ENCODE data around the gene ACTG1. TPM values are rescaled to one million over a fixed set of nuclear protein-coding genes. Genes with fewer than 3 reads are reported as not detected.

Gene ACTG1
- polyA plus RNA-seq, 1 of the 3 experiments (the other 2 are of a cell fraction), result 7,871 TPM

GRCh38 chr17:81529437-81529803 is 16.8 kb upstream of the ACTG1 start:
- H3K27me3 ChIP-seq (ENCODE audit: insufficient read depth), result no peaks in the 10 kb centered on the region
- TF ChIP-seq FOXJ3 (CRISPR knock-in tag; IDR thresholded peaks at IDR 0.05) (no peak), REST (IDR thresholded peaks at IDR 0.05; ENCODE audit: low read depth, low read length) (no peak), JUND (IDR thresholded peaks at IDR 0.05) (no peak), NFIC (IDR thresholded peaks at IDR 0.05; ENCODE audit: borderline replicate concordance) (no peak), YY1 (IDR thresholded peaks at IDR 0.05; ENCODE audit: low read depth) (no peak), MXI1 (IDR thresholded peaks at IDR 0.05; ENCODE audit: low read depth, low read length) (no peak), MAX (IDR thresholded peaks at IDR 0.05; ENCODE audit: low read depth) (no peak), USF2 (IDR thresholded peaks at IDR 0.05; ENCODE audit: borderline replicate concordance, low read depth, low read length) (no peak), SMC3 (IDR thresholded peaks at IDR 0.05; ENCODE audit: low read depth, low read length) (no peak), GABPA (IDR thresholded peaks at IDR 0.05; ENCODE audit: low read depth) (no peak), ZBTB33 (IDR thresholded peaks at IDR 0.05; ENCODE audit: borderline replicate concordance, low read depth) (no peak), GATA2 (CRISPR knock-in tag; IDR thresholded peaks at IDR 0.05) (no peak), POLR2AphosphoS5 (IDR thresholded peaks at IDR 0.05; ENCODE audit: low read depth, low read length) (no peak), TEAD4 (IDR thresholded peaks at IDR 0.05; ENCODE audit: borderline replicate concordance, insufficient read depth) (no peak), TAF1 (IDR thresholded peaks at IDR 0.05; ENCODE audit: borderline replicate concordance, low read depth, low read length) (no peak), RFX5 (IDR thresholded peaks at IDR 0.05; ENCODE audit: low read length) (no peak), PBX3 (IDR thresholded peaks at IDR 0.05) (no peak), CHD2 (IDR thresholded peaks at IDR 0.05; ENCODE audit: low read length, partially characterized antibody) (no peak)
- H4K20me1 ChIP-seq (ENCODE audit: insufficient read depth), result no peaks in the 10 kb centered on the region; the same call in 1 of the 2 replicates
- peaks cover 0 to 11% of the 10 kb centered on the region in 2 experiments; a peak in 1 of 4 replicates for H3K4me1 ChIP-seq (ENCODE audit: control insufficient read depth in 1 of 2, insufficient read depth in 2 of 2, low read depth in 1 of 2, low read length in 1 of 2)
- POLR2A ChIA-PET, result interaction anchor here (1.0 kb wide), 1 partner anchor 14 kb away, joined by 3 read pairs; no protein-coding TSS in a partner anchor
- H3K4me2 ChIP-seq, result no peak overlapping the region
- H3K79me2 ChIP-seq (ENCODE audit: insufficient read depth), result no peaks in the 10 kb centered on the region
- 66% methylated on average over 5 of the region's 6 CpGs for whole genome bisulfite sequencing (ENCODE audit: low lambda C conversion rate)
- no peak for DNase-seq
- peaks cover 15% of the 10 kb centered on the region for H3F3A ChIP-seq (replicated peaks; ENCODE audit: insufficient read depth)
- H3K27ac ChIP-seq (ENCODE audit: low read depth in 2 of 2, low read length in 1 of 2), result no peak overlapping the region
- no peaks in the 10 kb centered on the region for H3K9me2 ChIP-seq
- CTCF ChIA-PET, result interaction anchor here (0.9 to 1.7 kb wide), 5 partner anchors 18 to 276 kb away, joined by 3 to 7 read pairs (median 5); no protein-coding TSS in a partner anchor
- no peaks in the 10 kb centered on the region for H3K36me3 ChIP-seq (replicated peaks in 1 of 2; ENCODE audit: control insufficient read depth in 1 of 2, insufficient read depth in 2 of 2, low read length in 1 of 2)
- no peak overlapping the region for H2AFZ ChIP-seq (ENCODE audit: low read depth)
- H3K9me3 ChIP-seq, result no peaks in the 10 kb centered on the region
- no peak overlapping the region for H3K4me3 ChIP-seq (ENCODE audit: low read depth in 2 of 2, low read length in 1 of 2)
- no peak overlapping the region for H3K9ac ChIP-seq

Data from SK-N-SH (cell line).